ENCODE measurements around the gene UNC50. TPM values are rescaled to one million over a fixed set of nuclear protein-coding genes. Genes with fewer than 3 reads are reported as not detected.
A peak's percentile ranks its signal among the peaks of the same experiment; 100 is the strongest.

Gene UNC50
- polyA plus RNA-seq, 1 donor: 57.4 TPM

DNA sequence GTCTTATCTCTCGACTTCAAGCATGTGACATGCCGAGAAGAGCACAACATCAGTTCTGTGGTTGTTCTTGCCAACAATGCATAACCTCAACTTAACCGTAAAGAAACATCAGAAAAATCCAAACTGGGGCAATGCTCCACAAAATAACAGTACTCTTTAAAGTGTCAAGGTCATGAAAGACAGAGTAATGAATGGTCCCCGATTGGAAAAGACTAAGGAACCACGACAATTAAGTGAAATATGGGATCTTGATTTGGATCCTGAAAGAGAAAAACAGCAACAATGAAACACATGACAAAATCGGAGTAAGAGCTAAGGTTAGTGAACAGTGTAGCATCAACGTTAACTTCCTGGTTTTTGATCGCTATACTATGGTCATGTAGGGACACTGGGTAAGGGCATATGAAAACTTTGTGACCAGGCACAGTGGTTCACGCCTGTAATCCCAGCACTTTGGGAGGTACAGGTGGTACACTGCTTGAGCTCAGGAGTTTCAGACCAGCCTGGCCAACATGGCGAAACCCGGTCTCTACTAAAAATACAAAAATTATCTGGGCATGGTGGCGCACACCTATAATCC, 55.2 kb downstream of the UNC50 start:
- H3K4me3 ChIP-seq (ENCODE audit: low read length): no peak overlapping the region
- DNase-seq: no peak
- H3K9me3 ChIP-seq (ENCODE audit: control insufficient read depth, low read depth, low read length): peaks cover 4% of the 10 kb centered on the region
- no peaks in the 10 kb centered on the region for H3K4me1 ChIP-seq (ENCODE audit: control insufficient read depth, insufficient read depth, low read length)
- no peak overlapping the region for H3K27ac ChIP-seq (ENCODE audit: low read length)
- H3K27me3 ChIP-seq (ENCODE audit: control insufficient read depth, insufficient read depth, low read length): no peaks in the 10 kb centered on the region
- H3K36me3 ChIP-seq (ENCODE audit: control insufficient read depth, insufficient read depth, low read length): peaks cover 18% of the 10 kb centered on the region
- WGBS (ENCODE audit: insufficient coverage, low lambda C conversion rate): 96% methylated on average over 4 of the region's 12 CpGs

DNA sequence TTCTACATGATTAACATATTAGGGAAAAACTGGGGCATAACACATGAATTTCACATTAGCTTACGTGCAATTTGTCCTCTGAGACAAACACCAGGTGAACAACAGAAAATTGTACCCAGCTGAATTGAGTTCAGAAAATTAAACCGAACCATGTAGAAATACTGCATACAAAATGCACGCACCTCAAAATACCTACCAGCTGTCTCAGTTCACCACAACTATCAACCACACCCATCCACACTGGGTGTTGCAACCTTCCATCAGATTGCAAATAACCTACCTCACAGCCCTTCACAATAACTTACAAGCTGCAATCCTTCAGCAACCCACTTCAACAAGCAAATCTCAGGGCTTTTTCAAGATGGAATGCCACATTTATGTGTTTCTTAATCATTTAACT, 55.9 kb downstream of the UNC50 start:
- WGBS (ENCODE audit: insufficient coverage, low lambda C conversion rate): 100% methylated on average over 1 of the region's 3 CpGs
- H3K27ac ChIP-seq (ENCODE audit: low read length): no peak overlapping the region
- H3K4me1 ChIP-seq (ENCODE audit: control insufficient read depth, insufficient read depth, low read length): no peaks in the 10 kb centered on the region
- H3K4me3 ChIP-seq (ENCODE audit: low read length): no peak overlapping the region
- H3K27me3 ChIP-seq (ENCODE audit: control insufficient read depth, insufficient read depth, low read length): no peaks in the 10 kb centered on the region
- peaks cover 4% of the 10 kb centered on the region for H3K9me3 ChIP-seq (ENCODE audit: control insufficient read depth, low read depth, low read length)
- DNase-seq: peak in 1 of 2 donors; percentile 24
- H3K36me3 ChIP-seq (ENCODE audit: control insufficient read depth, insufficient read depth, low read length): peaks cover 14% of the 10 kb centered on the region

DNA sequence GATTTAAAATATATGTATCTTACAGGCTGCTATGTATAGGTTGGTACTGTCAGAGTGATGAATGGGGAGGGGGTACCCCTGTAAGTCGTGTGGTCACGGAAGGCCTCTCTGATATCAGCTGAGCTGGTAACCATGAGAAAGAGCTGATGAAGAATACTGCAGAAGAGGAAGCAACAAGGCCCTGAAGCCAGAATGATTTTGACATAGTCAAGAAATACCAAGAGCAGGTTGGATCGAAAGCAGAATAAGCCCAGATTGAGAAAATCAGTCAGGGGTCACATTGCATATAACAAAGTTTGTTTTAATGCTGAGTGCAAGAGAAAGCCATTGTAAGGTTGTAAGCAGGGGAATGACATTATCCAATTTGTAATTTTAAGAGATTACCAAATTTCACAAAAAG, 57.3 kb downstream of the UNC50 start:
- peaks cover 16% of the 10 kb centered on the region for H3K36me3 ChIP-seq (ENCODE audit: control insufficient read depth, insufficient read depth, low read length)
- H3K9me3 ChIP-seq (ENCODE audit: control insufficient read depth, low read depth, low read length): no peaks in the 10 kb centered on the region
- no peak overlapping the region for H3K4me3 ChIP-seq (ENCODE audit: low read length)
- H3K27ac ChIP-seq (ENCODE audit: low read length): no peak overlapping the region
- H3K4me1 ChIP-seq (ENCODE audit: control insufficient read depth, insufficient read depth, low read length): no peaks in the 10 kb centered on the region
- no peaks in the 10 kb centered on the region for H3K27me3 ChIP-seq (ENCODE audit: control insufficient read depth, insufficient read depth, low read length)
- 100% methylated on average over 1 of the region's 3 CpGs for WGBS (ENCODE audit: insufficient coverage, low lambda C conversion rate)
- DNase-seq: no peak

Other genes with a start within 250 kb of the UNC50 start
- 13.6 TPM for gene INPP4A, start 163.7 kb upstream of the UNC50 start, polyA plus RNA-seq
- gene COA5, start 77 bp upstream of the UNC50 start, polyA plus RNA-seq: 56.9 TPM
- 37.5 TPM for gene MGAT4A, start 122.5 kb downstream of the UNC50 start, polyA plus RNA-seq

Data from large intestine (tissue), 3 donors.